NCI-H2107 treated with DMSO at 0.1 percent for 48 hours (cell line): ENCODE measurements around the gene PRG3.

Source experiments
- DNase-seq: peaks from one replicate; lab custom pipeline; 2025; ENCODE audit not compliant: unreplicated experiment; lab: John Stamatoyannopoulos, UW

The PRG3 gene

DNA sequence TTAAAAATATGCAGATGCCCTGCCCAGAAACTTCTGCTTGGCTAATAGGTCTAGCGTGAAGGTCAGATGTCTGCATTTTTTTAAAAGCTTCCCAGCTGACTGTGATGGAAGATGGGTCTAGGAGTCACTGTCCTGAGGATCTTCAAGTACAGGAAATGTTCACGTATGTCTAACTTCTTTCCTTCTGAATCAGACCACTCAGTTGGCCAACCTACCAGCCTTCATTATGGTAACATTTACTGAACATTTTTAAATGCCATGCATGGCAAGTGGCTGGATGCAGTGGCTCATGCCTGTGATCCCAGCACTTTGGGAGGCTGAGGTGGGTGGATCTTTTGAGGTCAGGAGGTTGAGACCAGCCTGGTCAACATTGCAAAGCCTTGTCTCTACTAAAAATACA, 10.6 kb upstream of the PRG3 start:
- DNase-seq: no peak

DNA sequence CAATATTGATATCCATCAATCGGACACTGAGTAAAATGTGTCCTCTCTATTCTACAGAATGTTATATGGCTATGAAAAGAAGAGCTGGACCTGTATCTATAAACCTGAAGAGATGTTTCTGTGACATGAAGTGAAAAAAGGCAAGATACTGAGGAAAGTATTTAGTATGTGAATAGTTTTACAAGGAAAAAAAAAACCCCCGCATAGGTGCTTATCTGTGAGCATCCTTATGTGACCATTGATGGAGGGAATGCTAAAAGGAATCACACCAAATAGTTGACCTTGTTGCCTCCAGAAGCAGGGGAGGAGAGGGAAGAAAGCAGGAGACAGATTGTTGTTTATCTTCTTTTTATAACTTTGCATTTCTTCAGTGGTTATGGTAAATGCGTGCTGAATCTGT, 10.2 kb upstream of the PRG3 start:
- DNase-seq: no peak

DNA sequence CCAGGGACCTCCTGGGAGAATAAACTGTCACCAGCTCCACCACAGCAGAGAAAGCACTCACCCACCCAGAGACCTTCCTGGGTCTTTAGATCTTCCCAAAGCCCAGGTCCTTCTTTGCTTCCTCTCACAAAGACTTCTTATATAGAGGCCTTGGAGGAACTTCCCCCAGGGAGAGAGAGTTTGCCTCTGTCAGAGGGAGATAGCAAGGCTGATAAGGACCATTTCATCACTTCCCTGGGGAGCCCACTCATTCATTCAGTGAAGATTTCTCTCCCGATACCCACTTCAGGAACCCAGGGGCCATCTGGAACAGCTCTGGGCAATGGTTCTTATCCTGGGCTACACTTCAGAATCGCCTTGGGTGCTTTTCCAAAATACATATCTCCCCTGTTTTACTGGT, 9.6 kb upstream of the PRG3 start, which contains the start of gene PRG2:
TSS of gene PRG2 (minus strand) at position 116 of the 400 bp plus-strand sequence. CDS start 706 bp downstream, outside the sequence.
- no peak for DNase-seq

DNA sequence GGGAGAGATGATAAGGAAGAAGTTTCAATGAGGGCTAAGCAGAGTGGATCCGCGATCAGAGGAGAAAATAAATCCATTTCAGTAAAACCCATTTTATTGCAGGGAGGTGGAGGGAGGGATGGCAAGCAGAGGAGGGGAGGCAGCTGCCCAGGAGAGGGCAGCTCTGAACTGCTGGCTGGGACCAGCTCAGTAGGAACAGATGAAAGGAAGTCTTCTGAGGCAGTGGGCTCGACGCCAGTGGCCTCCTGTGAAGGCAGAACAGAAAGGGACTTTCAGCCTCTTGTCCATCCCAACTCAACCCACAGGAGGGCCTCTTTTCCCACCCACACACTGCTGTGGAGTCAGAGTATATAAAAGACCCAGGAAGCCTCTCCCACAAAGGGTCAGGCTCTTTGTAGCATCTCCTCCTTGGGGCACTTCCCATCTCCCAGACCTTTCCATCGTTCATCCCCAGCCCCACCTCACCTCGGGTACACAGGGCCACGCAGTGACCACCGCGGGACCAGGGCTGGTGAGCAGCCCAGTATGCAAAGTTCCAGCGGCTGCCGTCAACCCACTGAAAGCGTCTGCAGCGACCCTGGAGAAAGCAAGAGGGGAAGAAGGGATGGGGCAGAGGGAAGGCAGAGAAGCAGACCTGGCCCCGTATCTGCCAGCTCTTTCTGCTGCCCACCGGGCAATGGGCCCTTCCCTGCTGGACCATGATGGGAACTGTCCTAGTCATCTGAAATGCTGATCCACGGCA, 6.5 kb upstream of the PRG3 start:
- DNase-seq: no peak

DNA sequence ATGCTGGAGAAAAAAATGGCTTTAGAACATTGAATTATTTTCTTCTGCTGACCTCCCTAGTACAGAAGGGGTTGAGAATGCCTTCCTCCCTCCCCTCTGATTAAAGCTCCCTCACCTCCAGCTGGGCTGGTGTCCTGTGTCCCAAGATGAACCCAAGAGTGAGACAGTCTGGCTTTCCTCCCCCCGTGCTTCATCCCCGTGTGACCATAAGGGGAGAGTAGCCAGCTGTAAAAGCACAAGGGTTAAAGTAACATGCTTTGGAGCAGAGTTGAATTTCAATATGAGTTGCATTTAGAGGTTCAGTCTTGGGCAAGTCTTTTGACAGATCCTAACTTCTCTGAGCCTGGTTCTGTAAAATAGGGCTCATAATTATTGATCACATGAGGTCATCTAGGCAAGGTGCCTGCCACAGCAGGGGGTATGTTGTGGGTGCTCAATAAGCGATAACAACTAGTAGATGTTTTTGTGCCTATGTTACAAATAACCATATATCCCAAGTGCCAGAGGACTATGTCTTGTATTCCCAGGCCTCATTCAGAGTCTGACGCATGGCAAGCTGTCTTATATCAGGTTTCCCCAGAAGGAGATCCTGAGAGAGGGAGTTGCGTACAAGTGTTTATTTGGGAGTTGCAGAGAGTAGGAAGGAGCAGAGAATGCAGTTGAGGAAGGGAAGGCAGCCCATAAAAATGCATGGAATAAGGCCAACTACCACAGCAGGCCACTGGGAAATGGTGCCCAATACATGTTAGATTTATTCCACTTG, 5.4 kb upstream of the PRG3 start:
- no peak for DNase-seq

DNA sequence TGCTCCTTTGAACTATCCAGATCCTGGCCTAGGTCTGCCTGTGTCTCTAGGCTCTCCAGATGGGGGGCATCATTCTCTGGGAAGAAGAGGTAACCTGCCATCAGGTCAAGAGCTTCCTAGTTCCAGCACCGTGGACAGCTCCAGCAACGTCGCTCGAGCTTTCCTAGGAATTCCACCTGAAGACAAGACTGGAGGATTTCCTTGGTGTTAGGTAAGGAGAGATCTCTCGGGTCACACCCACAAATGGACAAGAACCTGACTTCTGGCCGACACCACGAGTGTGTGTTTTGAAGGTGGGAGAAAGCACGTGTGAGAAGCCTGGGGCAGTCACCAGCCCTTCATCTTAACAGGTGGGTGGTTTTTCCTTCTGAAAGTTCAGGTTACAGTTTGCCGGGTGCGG, 1.2 kb downstream of the PRG3 start:
- no peak for DNase-seq

DNA sequence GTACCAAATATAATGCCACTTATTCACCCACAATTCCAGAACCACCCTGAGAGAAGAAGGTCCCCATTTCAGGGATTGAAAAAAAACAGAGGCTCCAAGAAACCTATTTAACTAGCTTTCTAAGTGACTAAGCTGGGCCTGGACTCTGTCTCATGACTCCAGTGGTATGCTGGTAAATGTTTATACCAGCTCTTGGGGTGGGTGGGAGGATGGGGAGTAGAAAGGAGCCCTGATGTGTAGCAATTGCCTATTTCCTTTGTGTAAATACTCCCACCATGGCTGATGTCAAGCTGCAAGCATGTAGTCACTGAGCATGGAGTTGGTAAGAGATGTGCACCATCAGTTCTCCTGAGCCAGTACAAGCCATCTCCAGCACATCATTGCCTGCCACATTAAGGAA, 2.8 kb downstream of the PRG3 start:
- DNase-seq: no peak

DNA sequence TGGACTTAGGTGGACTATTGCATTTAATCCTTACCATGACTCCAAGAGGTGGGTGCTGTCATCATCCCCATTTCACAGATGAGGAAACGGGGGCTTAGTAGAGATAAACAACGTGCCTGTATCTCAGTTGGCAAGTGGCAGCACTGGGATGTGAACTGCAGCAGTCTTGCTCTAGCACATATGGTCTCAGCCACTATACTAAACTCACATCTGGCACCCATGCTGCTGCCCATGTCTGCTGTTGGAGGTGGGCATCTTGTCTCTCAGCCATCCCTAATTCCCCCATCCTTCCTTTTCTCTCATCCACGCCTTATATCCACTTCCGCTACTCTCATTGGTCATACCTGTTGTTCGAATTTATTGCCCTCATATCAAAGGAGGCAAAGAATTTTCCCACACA, 3.8 kb downstream of the PRG3 start:
- DNase-seq: no peak

DNA sequence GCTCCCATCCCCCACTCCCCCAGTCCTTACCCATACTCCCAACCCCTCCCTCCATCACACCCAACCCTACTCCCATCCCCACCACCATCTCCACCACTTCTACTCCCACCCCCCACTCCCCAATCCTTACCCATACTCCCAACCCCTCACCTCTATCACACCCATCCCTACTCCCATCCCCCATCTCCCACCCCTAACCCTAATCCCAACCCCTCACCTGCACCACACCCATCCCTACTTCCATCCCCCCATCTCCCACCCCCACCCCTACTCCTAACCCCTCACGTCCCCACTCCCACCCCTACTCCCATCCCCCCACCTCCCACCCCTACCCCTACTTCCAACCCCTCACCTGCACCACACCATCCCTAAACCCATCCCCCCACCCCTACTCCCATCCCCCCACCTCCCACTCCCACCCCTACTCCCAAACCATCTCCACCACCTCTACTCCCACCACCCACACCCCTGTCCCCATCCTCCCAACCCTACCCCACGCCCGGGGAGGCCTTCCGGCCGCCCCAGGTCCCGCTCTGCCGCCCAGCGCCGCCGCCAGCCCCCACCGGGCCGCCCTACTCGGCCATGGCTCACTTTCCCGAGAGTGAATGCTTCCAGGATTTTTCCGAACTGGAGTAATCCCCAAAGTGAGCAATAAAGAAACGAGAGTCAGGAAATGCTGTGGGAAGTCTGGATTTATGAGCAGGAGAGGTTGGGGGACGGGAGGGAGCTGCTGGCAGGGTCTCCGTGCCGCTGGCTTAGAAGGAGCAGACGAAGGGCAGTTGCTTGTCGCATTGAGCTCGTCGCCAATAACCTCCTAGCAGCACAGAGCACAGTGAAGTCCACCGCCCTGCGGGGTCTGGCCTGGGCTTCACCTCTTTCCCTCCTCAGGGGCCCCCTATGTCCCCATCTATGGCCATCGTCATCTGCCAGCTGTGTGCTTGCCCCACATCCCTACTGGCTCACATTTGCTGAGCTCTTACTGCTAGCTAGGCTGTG, 4.6 kb downstream of the PRG3 start:
- no peak for DNase-seq

DNA sequence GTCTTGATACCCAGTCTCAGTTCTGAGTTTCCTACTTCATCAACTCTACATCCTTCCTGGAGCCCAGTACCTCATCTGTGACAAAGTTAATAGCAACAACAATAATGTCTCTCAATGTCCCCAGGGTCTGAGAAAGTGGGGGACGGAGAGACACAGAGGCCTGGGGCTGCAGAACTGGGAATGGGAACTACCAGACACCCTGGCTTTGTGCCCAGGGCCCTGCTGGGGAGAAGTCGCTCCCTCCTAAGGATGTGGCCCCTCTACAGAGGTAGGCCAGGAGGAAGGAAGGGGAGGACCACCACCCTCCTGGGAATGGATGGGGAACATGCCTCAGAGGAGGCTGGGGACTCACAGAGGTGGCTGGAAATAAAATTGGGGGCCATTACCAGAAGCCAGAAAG, 5.5 kb downstream of the PRG3 start:
- no peak for DNase-seq

DNA sequence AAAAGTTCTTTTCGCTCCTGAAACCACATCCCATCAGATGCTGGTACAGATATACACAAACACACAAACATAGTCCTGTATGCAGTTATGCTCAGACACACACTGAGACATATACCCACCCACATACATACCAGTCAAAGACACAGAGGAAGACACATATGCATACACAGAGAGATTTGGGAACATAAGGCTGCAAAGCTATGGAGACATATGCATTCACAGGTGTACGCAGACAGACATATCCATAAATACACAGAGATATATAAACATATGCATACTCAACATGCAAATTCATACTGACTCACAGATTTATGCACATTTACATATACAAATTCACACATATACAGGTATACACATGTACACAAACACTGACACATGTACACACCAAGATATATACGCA, 6.0 kb downstream of the PRG3 start:
- DNase-seq: no peak

DNA sequence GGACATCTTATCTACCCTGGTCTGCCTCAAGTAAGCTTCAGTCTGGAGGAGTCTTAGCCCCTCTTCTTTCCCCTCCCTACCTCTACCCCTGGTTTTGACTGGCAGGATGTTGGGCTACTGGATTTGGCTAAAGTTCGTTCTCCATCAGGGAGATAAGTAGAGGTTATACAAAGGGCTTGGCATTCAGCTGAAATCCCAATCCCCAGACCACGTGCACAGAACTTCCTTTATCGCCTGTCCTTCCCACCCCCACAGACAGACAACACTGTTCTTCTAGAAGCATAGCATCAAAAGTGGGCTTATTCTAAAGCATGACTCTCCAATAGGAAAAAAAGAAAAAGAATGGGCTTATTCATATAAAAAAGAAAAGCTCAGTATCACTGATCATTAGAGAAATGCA, 7.8 kb downstream of the PRG3 start:
- DNase-seq: no peak

DNA sequence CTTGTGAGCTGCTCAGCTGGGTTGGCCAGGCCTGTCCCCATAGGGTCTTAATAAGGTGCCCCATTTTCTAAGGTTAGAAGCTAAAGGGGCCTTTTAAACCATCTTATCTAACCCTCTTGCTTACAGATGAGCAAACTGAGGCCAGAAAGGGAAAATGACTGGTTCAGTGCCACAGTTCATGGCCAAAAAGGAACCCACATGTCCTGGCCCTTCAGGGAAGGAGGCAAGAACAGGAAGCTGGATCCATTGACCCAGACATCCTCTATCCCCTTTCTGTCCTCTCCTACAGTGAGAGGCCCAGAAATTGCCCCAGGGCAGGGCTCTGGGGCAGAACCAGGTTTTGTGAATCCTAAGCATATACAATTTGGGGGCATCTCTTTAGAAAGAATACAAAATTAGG, 10.0 kb downstream of the PRG3 start:
- no peak for DNase-seq

DNA sequence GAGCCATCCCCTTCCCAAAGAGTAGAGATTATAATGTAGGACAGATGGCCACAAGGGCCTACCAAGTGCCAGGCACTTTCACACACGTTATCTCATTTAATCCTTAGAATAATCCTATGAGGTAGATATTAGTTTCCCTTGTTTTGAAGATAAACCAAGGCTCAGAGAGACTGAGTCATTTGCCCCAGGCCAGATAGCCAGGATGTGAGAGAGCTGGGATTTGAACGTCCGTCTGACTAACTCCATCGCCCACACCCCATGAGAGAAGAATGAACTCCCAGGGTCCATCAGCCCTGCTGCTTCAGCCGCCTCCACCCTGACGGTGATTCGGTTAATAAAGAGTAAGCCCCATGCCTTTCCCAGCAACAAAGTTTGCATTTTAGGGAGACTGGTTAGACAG, 10.7 kb downstream of the PRG3 start:
- DNase-seq: no peak

DNA sequence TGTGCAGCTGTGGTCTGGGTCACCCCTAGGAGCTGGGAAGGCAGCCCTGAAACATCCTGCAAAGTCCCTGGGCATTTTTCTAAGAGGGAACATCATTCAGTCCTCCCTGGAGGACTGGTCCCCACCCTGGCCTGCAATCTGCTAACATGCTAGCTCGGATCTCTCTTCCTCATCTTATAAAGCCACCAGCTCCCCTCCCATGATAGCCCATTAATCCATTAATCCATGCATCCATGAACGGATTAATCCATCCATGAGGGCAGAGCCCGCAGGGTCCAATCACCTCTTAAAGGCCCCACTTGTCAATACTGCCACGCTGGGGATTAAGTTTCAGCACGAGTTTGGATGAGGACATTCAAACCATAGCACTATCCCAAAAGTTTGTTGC, 12.1 kb downstream of the PRG3 start:
- no peak for DNase-seq

DNA sequence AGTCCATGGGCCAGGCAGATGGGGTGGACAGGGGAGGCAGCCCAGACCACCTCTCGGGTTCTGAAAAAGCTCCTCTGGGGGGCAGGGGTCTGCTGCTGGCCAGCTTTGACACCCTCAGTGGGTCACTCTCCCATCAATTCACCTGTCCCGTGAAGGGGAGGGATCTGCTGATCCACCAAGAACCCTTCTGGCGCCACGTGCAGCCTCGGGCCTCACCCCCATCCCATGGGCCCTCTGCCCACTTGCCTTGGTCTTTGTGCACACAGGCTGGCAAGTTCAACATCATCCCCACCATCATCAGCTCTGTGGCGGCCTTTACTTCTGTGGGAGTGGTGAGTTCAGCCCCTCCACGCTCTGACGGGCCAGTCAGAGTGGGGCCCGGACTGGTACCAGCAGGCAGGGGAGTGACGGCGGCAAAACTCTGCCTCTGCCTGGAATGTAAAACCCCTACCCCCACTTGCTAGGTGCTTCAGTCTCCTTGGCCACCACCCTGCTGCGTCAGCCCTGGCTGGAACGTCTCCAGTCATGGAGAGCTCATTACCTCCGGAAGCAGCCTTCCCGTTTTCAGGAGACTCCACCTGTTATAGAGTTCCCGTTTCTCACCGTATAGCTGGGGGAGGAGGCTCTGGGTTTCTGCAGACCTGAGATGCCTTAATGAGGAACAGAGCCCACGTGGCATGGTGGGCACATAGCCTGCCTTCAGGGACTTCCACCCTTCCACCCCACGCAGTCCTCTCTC, 12.7 kb downstream of the PRG3 start:
- DNase-seq: no peak

DNA sequence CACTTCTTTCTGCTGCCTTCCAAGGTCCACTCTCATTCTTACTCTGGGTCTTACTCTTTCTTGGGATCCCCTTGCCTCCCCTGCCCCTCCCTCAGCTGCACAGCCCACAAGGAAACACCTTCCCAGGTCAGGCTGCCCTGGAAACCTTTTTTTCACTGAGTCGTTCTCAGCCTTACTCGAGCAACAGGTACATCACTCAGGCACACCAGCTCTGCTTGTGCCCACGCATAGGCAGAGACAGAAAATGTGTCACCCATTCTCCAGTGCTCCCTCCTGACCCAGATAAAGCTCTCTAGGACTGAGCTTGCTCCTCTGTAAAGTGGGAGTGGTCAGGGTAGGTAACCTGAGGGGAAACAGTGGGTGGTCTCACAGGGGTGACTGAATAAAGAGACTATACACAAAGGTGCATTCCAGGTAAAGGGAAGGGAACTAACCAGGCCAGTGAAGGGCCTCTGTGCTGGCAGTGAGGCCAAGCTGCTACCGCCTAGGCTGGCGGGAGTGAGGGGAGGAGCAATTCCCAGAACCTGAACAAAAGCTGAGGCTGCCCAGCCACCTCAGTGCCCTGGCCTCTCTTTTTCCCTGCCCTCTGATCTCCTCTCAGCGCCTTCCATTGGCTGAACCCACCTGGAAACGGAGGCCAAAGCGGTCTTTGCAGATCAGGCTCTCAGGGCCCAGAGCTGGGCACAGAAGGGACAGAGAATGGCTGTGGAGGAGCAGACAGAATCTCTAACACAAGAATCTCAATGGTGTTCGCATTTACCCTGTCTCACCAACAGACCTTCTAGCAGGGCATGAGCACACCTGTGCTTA, 15.9 kb downstream of the PRG3 start:
- DNase-seq: no peak

DNA sequence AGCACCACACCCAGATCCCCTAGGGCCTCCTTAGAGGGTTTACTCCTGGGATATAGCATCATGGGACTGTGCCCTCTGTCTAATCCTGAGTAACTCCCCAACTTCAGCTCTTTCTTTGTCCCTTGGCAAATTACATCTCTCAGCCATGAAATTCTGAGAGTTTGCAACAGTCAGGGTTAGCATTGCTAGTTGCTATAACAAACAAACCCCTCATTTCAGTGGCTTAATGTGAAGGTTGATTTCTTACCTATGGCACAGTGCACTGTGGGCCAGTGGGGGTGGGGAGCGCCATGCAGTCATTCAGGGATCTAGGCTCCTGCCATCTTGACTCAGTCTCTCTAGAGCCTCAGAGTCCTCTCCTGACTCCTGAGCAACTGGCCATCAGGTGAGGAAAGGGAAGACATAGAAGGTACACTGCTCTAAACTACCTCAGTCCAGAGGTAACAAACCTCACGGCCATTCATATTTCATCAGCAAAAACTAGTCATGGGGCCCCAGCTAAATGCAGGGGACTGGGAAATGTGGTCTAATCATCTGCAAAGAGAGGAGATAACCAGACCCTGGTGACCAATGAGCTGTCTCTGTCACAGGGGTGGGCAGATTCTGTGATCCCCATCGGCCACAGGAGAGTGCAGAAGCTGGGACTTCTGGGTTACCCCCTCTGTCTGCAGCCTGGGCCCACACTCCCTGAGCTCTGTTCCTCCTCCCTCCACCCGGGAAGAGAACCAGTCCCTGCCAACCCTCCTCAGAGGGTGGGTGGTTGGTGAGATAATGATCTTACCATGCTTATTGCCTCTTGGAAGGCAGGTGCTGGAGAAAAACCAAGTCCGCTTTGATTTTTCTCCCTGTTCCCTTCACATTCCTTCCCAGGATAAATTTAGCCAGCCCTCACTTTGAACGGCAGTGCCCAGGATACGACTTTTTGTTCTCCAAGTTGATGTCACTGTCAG, 17.5 kb downstream of the PRG3 start:
- DNase-seq: no peak

DNA sequence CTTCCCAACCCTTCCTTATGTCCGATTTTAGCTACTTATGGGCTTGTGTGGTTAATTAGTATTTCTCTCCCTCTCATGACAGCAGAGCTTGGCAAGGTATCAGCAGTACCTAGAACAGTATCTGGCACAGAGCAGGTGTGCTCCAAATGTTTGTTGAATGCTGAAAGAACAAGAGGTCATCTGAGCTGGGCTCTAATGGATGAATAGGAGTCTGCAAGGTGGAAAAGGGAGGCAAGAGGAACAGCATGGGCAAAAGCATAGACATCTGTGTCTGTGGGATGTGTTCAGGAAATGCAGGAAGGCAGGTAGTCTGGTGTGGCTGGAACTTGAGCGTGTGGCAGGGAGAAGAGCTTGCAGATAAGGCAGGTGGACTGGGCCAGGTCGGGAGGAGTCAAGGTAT, 19.0 kb downstream of the PRG3 start:
- no peak for DNase-seq
